ENCODE results near the gene NXNL2. TPM values are rescaled to one million over a fixed set of nuclear protein-coding genes. Genes with fewer than 3 reads are reported as not detected.

NXNL2 gene
- total and polyA plus RNA-seq, 10 of the 15 experiments (the other 5 are each of a cell fraction or from before 2014, with no cell fraction given) = not detected

DNA sequence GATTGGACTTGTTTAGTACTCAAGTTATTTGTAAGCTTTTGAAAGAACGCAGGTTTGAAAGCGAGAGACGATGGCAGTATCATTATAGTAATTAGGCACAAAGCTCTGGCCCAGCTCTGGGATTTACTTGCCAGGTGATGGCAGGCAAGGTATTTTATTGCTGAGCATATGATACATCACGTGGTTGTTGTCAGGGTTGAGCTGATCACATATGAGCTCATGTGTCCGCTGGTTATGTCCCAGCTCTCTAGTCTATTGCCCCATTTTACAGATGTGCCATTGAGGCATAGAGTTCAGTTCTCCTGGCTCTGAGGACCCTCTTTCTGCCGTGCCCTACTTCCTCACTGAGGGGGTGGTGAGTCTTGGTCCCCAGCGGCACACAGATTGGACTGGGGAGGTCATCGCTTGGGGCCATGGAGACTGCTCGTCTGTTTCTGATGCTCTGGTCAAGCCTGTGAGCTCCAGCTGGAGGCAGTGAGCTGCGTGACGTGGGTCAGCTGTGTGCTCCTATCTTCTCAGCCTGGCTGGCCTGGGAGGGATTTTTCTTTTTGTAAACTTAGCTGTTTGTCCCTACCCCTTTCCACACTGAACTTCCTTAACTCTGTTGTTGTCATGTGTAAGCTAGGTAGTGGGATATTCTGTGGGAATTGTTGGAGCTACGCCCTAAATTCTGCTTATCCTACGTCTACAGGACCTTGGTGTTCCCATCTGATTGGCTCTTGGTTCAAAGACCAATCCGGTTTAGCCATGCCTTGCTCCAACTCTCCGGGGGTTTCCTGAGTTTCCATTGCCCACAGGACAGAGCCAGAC, 2.2 kb downstream of the NXNL2 start:
- POLR2A ChIA-PET = no interaction called here
- CTCF ChIA-PET = no interaction called here
- TF ChIP-seq KLF5 (IDR thresholded peaks at IDR 0.05; ENCODE audit: partially characterized antibody) (no peak), TAF1 (IDR thresholded peaks at IDR 0.05; ENCODE audit: borderline replicate concordance, low read depth, low read length) (no peak), CHD2 (IDR thresholded peaks at IDR 0.05; ENCODE audit: borderline replicate concordance, low read depth, low read length) (no peak), ZBED1 (IDR thresholded peaks at IDR 0.05; ENCODE audit: borderline replicate concordance) (no peak), ZSCAN29 (IDR thresholded peaks at IDR 0.05) (no peak), WRNIP1 (IDR thresholded peaks at IDR 0.05; ENCODE audit: borderline replicate concordance, low read depth, low read length) (no peak), RFX5 (IDR thresholded peaks at IDR 0.05; ENCODE audit: low read depth, low read length) (no peak), ZNF217 (IDR thresholded peaks at IDR 0.05) (no peak), EZH2 (IDR thresholded peaks at IDR 0.05; ENCODE audit: borderline replicate concordance, control insufficient read depth, low read depth, low read length) (no peak), MEF2A (IDR thresholded peaks at IDR 0.05; ENCODE audit: insufficient read depth, low read depth, low read length) (no peak), NFYB (IDR thresholded peaks at IDR 0.05; ENCODE audit: insufficient read depth, low read depth, low read length) (no peak)
- TF ChIP-seq, protein P1, sequence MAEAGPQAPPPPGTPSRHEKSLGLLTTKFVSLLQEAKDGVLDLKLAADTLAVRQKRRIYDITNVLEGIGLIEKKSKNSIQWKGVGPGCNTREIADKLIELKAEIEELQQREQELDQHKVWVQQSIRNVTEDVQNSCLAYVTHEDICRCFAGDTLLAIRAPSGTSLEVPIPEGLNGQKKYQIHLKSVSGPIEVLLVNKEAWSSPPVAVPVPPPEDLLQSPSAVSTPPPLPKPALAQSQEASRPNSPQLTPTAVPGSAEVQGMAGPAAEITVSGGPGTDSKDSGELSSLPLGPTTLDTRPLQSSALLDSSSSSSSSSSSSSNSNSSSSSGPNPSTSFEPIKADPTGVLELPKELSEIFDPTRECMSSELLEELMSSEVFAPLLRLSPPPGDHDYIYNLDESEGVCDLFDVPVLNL (IDR thresholded peaks at IDR 0.05; ENCODE audit: low read depth, low read length) = no peak
- TF ChIP-seq, protein P2, sequence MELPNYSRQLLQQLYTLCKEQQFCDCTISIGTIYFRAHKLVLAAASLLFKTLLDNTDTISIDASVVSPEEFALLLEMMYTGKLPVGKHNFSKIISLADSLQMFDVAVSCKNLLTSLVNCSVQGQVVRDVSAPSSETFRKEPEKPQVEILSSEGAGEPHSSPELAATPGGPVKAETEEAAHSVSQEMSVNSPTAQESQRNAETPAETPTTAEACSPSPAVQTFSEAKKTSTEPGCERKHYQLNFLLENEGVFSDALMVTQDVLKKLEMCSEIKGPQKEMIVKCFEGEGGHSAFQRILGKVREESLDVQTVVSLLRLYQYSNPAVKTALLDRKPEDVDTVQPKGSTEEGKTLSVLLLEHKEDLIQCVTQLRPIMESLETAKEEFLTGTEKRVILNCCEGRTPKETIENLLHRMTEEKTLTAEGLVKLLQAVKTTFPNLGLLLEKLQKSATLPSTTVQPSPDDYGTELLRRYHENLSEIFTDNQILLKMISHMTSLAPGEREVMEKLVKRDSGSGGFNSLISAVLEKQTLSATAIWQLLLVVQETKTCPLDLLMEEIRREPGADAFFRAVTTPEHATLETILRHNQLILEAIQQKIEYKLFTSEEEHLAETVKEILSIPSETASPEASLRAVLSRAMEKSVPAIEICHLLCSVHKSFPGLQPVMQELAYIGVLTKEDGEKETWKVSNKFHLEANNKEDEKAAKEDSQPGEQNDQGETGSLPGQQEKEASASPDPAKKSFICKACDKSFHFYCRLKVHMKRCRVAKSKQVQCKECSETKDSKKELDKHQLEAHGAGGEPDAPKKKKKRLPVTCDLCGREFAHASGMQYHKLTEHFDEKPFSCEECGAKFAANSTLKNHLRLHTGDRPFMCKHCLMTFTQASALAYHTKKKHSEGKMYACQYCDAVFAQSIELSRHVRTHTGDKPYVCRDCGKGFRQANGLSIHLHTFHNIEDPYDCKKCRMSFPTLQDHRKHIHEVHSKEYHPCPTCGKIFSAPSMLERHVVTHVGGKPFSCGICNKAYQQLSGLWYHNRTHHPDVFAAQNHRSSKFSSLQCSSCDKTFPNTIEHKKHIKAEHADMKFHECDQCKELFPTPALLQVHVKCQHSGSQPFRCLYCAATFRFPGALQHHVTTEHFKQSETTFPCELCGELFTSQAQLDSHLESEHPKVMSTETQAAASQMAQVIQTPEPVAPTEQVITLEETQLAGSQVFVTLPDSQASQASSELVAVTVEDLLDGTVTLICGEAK (IDR thresholded peaks at IDR 0.05; ENCODE audit: borderline replicate concordance) = no peak
- TF ChIP-seq, protein P3, sequence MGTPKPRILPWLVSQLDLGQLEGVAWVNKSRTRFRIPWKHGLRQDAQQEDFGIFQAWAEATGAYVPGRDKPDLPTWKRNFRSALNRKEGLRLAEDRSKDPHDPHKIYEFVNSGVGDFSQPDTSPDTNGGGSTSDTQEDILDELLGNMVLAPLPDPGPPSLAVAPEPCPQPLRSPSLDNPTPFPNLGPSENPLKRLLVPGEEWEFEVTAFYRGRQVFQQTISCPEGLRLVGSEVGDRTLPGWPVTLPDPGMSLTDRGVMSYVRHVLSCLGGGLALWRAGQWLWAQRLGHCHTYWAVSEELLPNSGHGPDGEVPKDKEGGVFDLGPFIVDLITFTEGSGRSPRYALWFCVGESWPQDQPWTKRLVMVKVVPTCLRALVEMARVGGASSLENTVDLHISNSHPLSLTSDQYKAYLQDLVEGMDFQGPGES (IDR thresholded peaks at IDR 0.05) = no peak
- TF ChIP-seq, protein P4, sequence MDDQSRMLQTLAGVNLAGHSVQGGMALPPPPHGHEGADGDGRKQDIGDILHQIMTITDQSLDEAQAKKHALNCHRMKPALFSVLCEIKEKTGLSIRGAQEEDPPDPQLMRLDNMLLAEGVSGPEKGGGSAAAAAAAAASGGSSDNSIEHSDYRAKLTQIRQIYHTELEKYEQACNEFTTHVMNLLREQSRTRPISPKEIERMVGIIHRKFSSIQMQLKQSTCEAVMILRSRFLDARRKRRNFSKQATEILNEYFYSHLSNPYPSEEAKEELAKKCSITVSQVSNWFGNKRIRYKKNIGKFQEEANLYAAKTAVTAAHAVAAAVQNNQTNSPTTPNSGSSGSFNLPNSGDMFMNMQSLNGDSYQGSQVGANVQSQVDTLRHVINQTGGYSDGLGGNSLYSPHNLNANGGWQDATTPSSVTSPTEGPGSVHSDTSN (IDR thresholded peaks at IDR 0.05; ENCODE audit: insufficient replicate concordance, low read depth, low read length) = no peak

More for the DNA sequence above, 2.2 kb downstream of the NXNL2 start:
- DNase-seq (ENCODE audit: low read depth, low spot score) (no peak), ATAC-seq (no peak), FAIRE-seq (no peak)
- Histone ChIP-seq H3K9me3 (replicated peaks; ENCODE audit: control insufficient read depth, insufficient read depth, low read length) (no peaks in the 10 kb centered on the region), H3K9ac (ENCODE audit: control insufficient read depth, insufficient read depth, low read length) (no peak overlapping the region), H3K27ac (ENCODE audit: control insufficient read depth, insufficient read depth) (no peak overlapping the region), H3K4me1 (ENCODE audit: control insufficient read depth, insufficient read depth, low read length) (no peaks in the 10 kb centered on the region), H4K20me1 (ENCODE audit: control insufficient read depth, insufficient read depth) (no peaks in the 10 kb centered on the region), H3K27me3 (replicated peaks in 1 of 2; ENCODE audit: control insufficient read depth in 2 of 2, insufficient read depth in 2 of 2, low read length in 1 of 2) (peaks cover 0 to 2% of the 10 kb centered on the region in 2 experiments; a peak in 3 of 4 replicates), H2AFZ (ENCODE audit: control insufficient read depth, low read depth, low read length) (no peak overlapping the region), H3K4me2 (ENCODE audit: control insufficient read depth, insufficient read depth) (no peak overlapping the region), H3K36me3 (ENCODE audit: control insufficient read depth in 2 of 2, insufficient read depth in 2 of 2, low read length in 1 of 2) (no peaks in the 10 kb centered on the region), H3K4me3 (no peak overlapping the region), H3K79me2 (ENCODE audit: control insufficient read depth, insufficient read depth, low read length) (no peaks in the 10 kb centered on the region)
- in situ Hi-C loops (cut with MboI) = no loop called here
- BruUV-seq (replicated peaks) = no TSS peak
- ChIA-PET RAD21 (ENCODE audit: unreplicated experiment) (interaction anchor here (2.0 kb wide), 1 partner anchor 50 kb away, joined by 4 read pairs; no protein-coding TSS in a partner anchor), SMC1A (ENCODE audit: uncharacterized antibody, unreplicated experiment) (no interaction called here)
- WGBS (ENCODE audit: insufficient coverage, insufficient replicate concordance, low lambda C conversion rate, missing lambda C conversion rate) = 26% methylated on average over 15 of the region's 15 CpGs
- intact Hi-C loops (cut with micrococcal nuclease; ENCODE audit: unreplicated experiment) = no loop called here
